Tibial nerve (tissue), 4 donors: ENCODE data around the gene TCEANC. TPM values are rescaled to one million over a fixed set of nuclear protein-coding genes. Genes with fewer than 3 reads are reported as not detected.

Experiments used
- DNase-seq, 2 donors: peaks; one replicate each; pipeline ENCODE4 v3.0.0-alpha.2; 2019; ENCODE audit warnings: low spot score in 2 of 2
- H3K27ac ChIP-seq, 4 donors: fragments of 200-600 bp; sonication (generic) in 3 of 4; one replicate each; pipeline ENCODE4 v1.5.1; 2017 to 2019; ENCODE audit warnings: mild to moderate bottlenecking in 1 of 4
- H3K27me3 ChIP-seq, 2 donors: fragments of 200-600 bp; sonication (generic) in 1 of 2; one replicate each; pipeline versions ENCODE4 v1.5.1 to v1.6.0; 2017 to 2019
- H3K36me3 ChIP-seq, 3 donors: fragments of 200-600 bp; sonication (generic); one replicate each; pipeline ENCODE4 v1.5.1; 2018 to 2019
- H3K4me1 ChIP-seq, 4 donors: fragments of 200-600 bp; sonication (generic) in 3 of 4; one replicate each; pipeline ENCODE4 v1.5.1; 2017 to 2019
- H3K4me3 ChIP-seq, 4 donors: fragments of 200-600 bp; sonication (generic) in 3 of 4; one replicate each; pipeline ENCODE4 v1.5.1; 2017 to 2019; ENCODE audit warnings: mild to moderate bottlenecking in 1 of 4, moderate library complexity in 1 of 4
- H3K9me3 ChIP-seq, 4 donors: fragments of 200-600 bp; sonication (generic) in 3 of 4; one replicate each; pipeline ENCODE4 v1.5.1; 2017 to 2019
- EP300 ChIP-seq, 2 donors: sonication (generic); formaldehyde crosslinking; IDR thresholded peaks; one replicate each; pipeline ENCODE4 v1.6.1; 2017; ENCODE audit warnings: antibody characterized with exemption in 2 of 2, mild to moderate bottlenecking in 1 of 2
- POLR2A ChIP-seq, 2 donors: fragments of 450-650 bp; IDR thresholded peaks; one replicate each; pipeline ENCODE4 v1.6.1; 2017; ENCODE audit warnings: antibody characterized with exemption in 2 of 2, mild to moderate bottlenecking in 2 of 2, moderate library complexity in 2 of 2
- WGBS, 2 donors: methylation state at CpG; one replicate each; pipeline ENCODE4 v1.1.5; 2018; 5-methylcytosine and 5-hydroxymethylcytosine counted together
- total RNA-seq, 4 donors: library from RNA; depleted of rRNA; stranded (reverse); fragments of >200 nt; gene quantifications; one replicate each; pipeline ENCODE4 v1.1.0, GENCODE V29; 2016
- TF ChIP-seq, protein P1 (sequence below), 5 experiments: fragments of 200-600 bp in 3 of 5; fragments of 450-650 bp in 2 of 5; sonication (generic) in 3 of 5; IDR thresholded peaks; one replicate each; pipeline ENCODE4 v1.5.1; 2016 to 2019; ENCODE audit warnings: antibody characterized with exemption in 5 of 5, mild to moderate bottlenecking in 3 of 5, moderate library complexity in 2 of 5

Gene TCEANC, protein sequence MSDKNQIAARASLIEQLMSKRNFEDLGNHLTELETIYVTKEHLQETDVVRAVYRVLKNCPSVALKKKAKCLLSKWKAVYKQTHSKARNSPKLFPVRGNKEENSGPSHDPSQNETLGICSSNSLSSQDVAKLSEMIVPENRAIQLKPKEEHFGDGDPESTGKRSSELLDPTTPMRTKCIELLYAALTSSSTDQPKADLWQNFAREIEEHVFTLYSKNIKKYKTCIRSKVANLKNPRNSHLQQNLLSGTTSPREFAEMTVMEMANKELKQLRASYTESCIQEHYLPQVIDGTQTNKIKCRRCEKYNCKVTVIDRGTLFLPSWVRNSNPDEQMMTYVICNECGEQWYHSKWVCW
- total RNA-seq, result 1 to 10 TPM; 2.9 to 6.1 (median 5.0) TPM

DNA sequence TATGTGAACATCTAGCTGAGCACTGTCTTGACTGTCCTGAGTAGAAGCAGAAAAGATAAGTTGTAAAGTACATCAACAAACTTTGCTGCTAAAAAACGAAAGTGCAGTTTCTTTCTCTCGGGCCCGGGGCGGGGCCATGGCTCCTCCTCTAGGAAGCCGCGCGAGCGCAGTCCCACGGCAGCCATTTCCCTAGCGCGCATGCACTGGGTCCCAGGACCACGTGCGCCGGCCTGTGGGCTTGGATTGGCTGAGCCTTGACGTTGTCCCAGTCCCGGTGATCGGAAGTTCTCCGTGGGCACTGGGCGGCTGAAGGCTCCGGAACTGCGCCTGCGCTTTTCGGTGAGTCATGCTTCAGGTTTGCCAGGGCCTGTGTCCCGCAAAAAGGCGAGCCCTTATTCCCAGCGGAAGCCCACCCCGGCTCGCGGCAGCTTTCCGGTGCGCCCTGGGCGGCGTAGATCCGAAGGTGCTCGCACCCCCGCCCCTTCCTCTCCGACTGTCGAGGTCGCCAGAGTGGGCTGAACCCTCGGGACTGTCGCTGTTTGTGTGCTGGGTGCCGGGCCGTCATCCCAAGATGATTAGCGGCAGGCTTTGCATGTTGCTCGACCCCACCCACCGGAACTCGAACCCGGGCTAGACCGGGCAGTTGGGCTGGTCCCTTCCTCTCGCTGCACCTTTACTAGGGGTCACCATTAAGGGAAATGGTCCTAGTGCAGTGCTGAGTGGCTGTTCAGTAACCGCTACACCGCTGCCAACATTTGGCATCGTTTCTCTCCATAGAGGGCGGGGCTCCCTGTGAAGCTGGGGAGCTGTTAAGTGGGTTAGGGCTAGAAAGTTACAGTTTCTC is at the start of gene TCEANC:
Gene TCEANC, plus strand, starts transcription at position 292 of the 844 bp plus-strand sequence. CDS start 9,368 bp downstream, outside the sequence.
- Histone ChIP-seq H3K9me3 (no peaks in the 10 kb centered on the region), H3K36me3 (no peaks in the 10 kb centered on the region), H3K27ac (peak within 1 kb of the TSS; percentile 75 to 96 (median 92)), H3K4me1 (peaks cover 0 to 15% (median 7%) of the 10 kb centered on the region in 4 donors), H3K4me3 (peak within 1 kb of the TSS; percentile 48 to 69 (median 62)), H3K27me3 (no peaks in the 10 kb centered on the region)
- peak; percentile 87 for DNase-seq
- TF ChIP-seq EP300 (IDR thresholded peaks at IDR 0.05) (peak; percentile 79 to 92), POLR2A (IDR thresholded peaks at IDR 0.05) (peak; percentile 62 to 79)
- TF ChIP-seq, protein P1, sequence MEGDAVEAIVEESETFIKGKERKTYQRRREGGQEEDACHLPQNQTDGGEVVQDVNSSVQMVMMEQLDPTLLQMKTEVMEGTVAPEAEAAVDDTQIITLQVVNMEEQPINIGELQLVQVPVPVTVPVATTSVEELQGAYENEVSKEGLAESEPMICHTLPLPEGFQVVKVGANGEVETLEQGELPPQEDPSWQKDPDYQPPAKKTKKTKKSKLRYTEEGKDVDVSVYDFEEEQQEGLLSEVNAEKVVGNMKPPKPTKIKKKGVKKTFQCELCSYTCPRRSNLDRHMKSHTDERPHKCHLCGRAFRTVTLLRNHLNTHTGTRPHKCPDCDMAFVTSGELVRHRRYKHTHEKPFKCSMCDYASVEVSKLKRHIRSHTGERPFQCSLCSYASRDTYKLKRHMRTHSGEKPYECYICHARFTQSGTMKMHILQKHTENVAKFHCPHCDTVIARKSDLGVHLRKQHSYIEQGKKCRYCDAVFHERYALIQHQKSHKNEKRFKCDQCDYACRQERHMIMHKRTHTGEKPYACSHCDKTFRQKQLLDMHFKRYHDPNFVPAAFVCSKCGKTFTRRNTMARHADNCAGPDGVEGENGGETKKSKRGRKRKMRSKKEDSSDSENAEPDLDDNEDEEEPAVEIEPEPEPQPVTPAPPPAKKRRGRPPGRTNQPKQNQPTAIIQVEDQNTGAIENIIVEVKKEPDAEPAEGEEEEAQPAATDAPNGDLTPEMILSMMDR (IDR thresholded peaks at IDR 0.05), result peak in 2 of 5 experiments; percentile 11 to 47
- WGBS, 2 donors, result 0 to 6% methylated on average over 22 to 43 of the region's 54 CpGs

DNA sequence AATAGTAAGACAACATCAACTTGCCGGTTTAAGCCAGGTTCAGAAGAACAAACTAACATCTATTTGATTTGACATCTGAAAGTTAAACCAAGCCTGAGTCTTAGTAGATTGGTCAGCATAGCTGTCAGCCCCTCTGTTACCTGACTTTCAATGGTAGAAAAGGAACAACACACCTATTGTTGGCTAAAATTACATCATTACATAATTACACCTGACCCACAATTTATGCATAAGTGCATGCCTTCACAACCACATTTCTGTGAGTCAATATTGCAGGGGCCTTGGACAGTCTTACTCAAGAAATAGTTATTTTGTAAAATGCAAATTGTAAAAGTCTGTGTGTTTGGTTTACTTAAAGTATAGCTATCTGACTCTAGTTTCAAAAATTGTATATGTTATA is 47.3 kb upstream of the TCEANC start:
- Histone ChIP-seq H3K4me3 (no peak overlapping the region), H3K4me1 (no peaks in the 10 kb centered on the region), H3K27ac (no peak overlapping the region), H3K9me3 (no peaks in the 10 kb centered on the region), H3K36me3 (no peaks in the 10 kb centered on the region), H3K27me3 (peaks cover 0 to 42% of the 10 kb centered on the region in 2 donors)
- DNase-seq, result no peak
- WGBS, 2 donors, result 83 to 100% methylated on average over 1 of the region's 1 CpG
- TF ChIP-seq, protein P1 (IDR thresholded peaks at IDR 0.05), result no peak
- TF ChIP-seq EP300 (IDR thresholded peaks at IDR 0.05) (no peak), POLR2A (IDR thresholded peaks at IDR 0.05) (no peak)

DNA sequence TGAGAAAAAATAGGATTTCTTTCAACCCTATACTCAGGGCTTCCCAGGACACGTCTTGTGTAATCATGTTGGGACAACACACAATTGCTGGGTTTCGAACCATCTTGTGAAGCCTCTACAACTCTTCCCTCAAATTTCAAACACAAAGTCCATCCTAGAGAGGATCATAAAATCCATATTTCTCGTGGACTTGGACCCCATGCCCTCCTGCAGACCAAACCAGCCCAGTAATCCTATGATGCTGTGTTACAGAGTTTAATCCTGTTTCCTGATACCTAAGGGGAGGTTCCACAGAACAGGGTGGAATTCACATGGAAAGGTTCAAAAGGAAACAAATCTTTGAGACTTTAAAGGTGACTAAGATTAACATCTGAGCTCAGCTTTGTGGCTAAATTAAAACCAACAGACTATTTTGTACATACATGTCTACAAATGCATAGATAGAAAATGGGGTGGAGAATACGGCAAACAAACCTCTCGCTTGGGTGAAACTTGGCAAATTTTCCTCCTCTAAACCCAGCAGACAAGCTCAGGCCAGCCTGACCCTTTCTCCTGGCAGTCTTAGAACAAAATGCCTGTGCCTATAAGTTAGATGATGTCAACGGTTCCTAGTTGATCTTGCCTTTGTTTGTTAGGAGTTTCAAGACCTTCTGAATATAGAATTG is 45.5 kb upstream of the TCEANC start:
- Histone ChIP-seq H3K9me3 (no peaks in the 10 kb centered on the region), H3K27ac (no peak overlapping the region), H3K4me3 (no peak overlapping the region), H3K27me3 (peaks cover 0 to 26% of the 10 kb centered on the region in 2 donors), H3K4me1 (no peaks in the 10 kb centered on the region), H3K36me3 (no peaks in the 10 kb centered on the region)
- WGBS, 2 donors, result 65 to 83% methylated on average over 6 of the region's 6 CpGs
- no peak for DNase-seq
- TF ChIP-seq, protein P1 (IDR thresholded peaks at IDR 0.05), result no peak

DNA sequence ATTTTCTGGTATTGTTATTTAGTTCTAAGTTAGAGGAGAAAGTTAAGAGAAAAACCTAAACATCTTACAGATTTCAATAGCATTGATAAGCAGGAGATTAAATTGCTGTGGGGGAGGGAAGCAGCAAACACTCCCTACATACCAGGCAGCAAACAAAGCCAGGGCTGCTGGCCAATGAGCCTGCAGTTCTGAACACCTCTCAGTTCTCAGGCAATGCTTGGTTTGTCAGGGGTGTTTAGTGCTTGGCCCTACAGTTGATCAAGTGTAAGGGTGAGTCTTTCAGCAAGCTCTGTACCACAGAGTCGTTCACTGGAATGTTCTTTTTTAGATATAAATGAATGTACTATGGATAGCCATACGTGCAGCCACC is 45.0 kb upstream of the TCEANC start:
- WGBS, 2 donors, result 35 to 88% methylated on average over 2 of the region's 2 CpGs

More for the DNA sequence above, 45.0 kb upstream of the TCEANC start:
- H3K4me3 ChIP-seq, result no peak overlapping the region
- H3K27ac ChIP-seq, result no peak overlapping the region
- no peaks in the 10 kb centered on the region for H3K9me3 ChIP-seq
- H3K27me3 ChIP-seq, result peaks cover 0 to 21% of the 10 kb centered on the region in 2 donors
- H3K36me3 ChIP-seq, result no peaks in the 10 kb centered on the region
- DNase-seq, result no peak
- TF ChIP-seq EP300 (IDR thresholded peaks at IDR 0.05) (no peak), POLR2A (IDR thresholded peaks at IDR 0.05) (no peak)
- TF ChIP-seq, protein P1 (IDR thresholded peaks at IDR 0.05), result no peak
- no peaks in the 10 kb centered on the region for H3K4me1 ChIP-seq
